ENCODE measurements around the gene SEC11A.

SEC11A gene

DNA sequence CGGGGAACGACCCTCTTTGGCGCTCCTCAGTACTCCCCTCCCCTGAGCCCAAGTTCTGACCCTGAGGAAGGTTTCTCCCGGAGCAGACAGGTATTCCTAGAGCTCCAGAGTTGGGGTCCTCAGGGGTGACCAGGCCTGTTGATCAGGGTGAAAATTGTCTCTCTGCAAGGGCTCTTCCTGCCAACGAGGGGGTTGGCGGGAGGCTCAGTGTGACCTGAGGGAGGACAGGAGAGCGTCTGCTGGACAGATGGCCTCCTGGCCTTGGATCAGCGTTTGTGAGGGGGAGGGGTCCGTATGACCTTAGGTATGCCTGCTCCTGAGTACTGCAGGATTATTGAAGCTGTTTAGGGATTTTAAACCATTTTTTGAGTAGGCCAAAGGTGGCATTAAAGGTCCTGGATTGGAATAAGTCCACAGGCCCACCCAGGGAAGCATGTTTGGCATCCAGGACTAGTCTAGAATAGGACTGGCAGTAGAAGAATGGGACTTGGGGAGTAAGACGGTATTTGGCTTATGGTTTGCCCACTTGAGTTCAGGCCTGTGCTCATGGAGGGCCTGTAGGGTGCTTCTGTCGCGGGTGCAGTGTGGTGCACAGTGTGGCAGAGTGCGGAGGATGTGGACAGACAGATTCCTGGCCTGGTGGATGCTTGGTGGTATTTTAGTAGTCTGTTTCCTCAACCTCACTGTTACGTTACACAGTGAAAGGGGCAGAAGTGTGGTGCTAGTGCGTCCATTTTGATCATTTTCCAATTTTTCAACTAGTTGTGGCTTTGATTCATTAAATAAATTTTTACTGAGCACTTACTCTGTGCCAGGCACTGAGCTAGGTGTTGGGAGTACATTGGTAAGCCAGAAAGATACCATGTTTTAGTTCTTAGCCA, 33.4 kb upstream of the SEC11A start:
- TF ChIP-seq CREB1 (IDR thresholded peaks at IDR 0.05; ENCODE audit: low read depth) (no peak), FOXM1 (IDR thresholded peaks at IDR 0.05; ENCODE audit: borderline replicate concordance, low read depth) (no peak), YY1 (IDR thresholded peaks at IDR 0.05; ENCODE audit: low read depth) (no peak)
- TF ChIP-seq, protein P1, sequence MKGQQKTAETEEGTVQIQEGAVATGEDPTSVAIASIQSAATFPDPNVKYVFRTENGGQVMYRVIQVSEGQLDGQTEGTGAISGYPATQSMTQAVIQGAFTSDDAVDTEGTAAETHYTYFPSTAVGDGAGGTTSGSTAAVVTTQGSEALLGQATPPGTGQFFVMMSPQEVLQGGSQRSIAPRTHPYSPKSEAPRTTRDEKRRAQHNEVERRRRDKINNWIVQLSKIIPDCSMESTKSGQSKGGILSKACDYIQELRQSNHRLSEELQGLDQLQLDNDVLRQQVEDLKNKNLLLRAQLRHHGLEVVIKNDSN (IDR thresholded peaks at IDR 0.05), result no peak

DNA sequence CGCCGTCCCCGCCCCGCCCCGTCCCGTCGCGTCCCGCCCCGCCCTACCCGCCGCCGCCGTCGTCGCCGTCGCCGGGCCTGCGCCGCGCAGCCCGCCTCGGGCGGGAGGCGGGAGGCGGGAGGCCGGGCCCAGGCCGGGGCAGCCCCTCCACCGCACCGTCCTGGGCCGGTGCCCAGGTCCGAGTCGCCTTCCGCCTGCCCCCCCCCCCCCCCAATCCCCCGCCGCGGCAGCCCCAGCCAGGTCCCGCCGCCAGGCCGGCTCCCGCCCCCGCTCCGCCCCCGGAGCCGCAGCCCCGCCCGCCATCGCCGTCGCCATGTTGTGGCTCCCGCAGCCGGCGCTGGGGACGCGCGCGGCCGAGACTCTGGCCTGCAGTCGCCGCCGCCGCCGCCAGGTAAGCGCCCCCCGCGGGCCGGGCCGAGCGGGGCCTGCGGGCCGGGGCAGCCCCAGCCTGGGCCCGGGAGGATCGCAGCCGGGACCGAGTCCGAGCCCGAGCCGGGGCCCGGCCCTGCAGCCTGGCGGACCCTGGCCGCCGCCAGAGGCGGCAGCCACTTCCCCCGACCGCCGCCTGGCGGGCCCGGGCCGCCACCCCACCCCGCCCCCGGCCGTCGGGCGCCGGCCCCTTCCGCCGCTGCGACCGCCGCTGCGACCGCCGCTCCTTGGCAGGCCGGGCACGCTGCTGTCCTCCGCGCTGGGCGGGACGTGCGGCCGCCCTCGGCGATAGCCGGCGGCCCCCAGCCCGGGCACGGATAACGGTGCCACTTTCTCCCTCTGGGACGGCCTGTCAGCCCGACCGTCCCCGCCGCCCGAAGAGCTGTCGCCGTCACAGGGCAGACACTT, 32.6 kb upstream of the SEC11A start, which contains the start of gene ZNF592:
Gene ZNF592 (plus strand): TSS at position 319 of the 837 bp plus-strand sequence. CDS start 34,084 bp downstream, outside the sequence.
- peak; percentile 25; the same call in 1 of the 2 replicates for TF ChIP-seq TAF1 (IDR thresholded peaks at IDR 0.05; ENCODE audit: low read depth)
- TF ChIP-seq EGR1 (IDR thresholded peaks at IDR 0.05), result peak; percentile 67; the same call in 1 of the 2 replicates
- TF ChIP-seq TCF12 (IDR thresholded peaks at IDR 0.05; ENCODE audit: low read depth), result 0 out of 2 replicates have a peak, but pooled peaks have one; percentile 7
- TF ChIP-seq, protein P2, sequence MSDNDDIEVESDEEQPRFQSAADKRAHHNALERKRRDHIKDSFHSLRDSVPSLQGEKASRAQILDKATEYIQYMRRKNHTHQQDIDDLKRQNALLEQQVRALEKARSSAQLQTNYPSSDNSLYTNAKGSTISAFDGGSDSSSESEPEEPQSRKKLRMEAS (IDR thresholded peaks at IDR 0.05), result no peak; the same call in 1 of the 2 replicates
- TF ChIP-seq NFIC (IDR thresholded peaks at IDR 0.05), result 0 out of 2 replicates have a peak, but pooled peaks have one; percentile 3
- TF ChIP-seq, protein P1 (IDR thresholded peaks at IDR 0.05), result no peak
- peak; percentile 86 for TF ChIP-seq YY1 (IDR thresholded peaks at IDR 0.05; ENCODE audit: low read depth)
- 0 out of 2 replicates have a peak, but pooled peaks have one; percentile 3 for TF ChIP-seq EP300 (IDR thresholded peaks at IDR 0.05; ENCODE audit: borderline replicate concordance)
- no peak for TF ChIP-seq TEAD4 (IDR thresholded peaks at IDR 0.05)

DNA sequence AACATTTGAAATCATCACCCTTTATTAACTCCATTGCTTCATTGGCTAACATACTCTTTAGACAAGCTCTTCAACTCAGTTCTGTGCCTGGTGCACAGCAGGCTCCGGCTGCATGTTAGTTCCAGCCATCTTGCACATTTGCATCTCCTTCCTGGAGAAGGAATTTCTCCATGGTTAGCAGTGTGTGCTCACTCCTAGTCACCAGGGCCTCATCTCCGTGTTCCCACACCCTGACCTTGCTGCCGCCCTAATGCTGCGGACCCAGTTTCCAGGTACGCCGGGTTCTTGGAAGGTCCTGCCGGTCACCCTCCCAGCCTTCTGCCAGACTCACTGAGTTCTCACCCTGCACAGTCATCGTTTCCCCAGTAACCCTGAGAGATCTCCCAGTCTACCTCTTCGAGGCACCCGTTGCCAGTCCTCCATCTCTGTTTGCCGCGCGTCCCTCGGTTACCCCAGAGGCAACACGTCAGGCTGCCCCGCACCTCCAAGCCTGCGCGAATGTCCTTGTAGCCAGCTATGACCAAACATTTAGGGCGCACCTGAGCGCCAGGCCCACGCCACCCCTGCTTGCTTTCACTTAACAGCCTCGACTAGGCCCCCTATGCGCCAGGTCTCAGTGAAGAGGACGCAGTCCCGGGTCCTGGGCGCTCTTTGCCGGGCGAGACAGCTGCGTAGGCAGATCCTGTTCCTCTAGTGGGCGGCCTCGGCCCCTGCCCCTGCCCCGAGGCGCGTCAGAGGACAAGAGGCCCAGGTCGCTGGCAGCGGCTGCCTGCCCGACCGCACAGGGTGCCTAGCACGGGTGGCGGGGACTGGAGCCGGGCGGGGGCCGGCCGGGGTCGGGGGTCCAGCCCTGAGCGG, 31.7 kb upstream of the SEC11A start:
- TF ChIP-seq NFIC (IDR thresholded peaks at IDR 0.05) (no peak), CEBPB (IDR thresholded peaks at IDR 0.05) (no peak), RAD21 (IDR thresholded peaks at IDR 0.05; ENCODE audit: low read depth) (no peak), TEAD4 (IDR thresholded peaks at IDR 0.05) (no peak), YY1 (IDR thresholded peaks at IDR 0.05; ENCODE audit: low read depth) (no peak), EGR1 (IDR thresholded peaks at IDR 0.05) (0 out of 2 replicates have a peak, but pooled peaks have one; percentile 9), CREB1 (IDR thresholded peaks at IDR 0.05; ENCODE audit: low read depth) (no peak), TCF12 (IDR thresholded peaks at IDR 0.05; ENCODE audit: low read depth) (peak; percentile 44; the same call in 1 of the 2 replicates), ZBTB7A (IDR thresholded peaks at IDR 0.05; ENCODE audit: low read depth) (peak; percentile 78; the same call in 1 of the 2 replicates), TAF1 (IDR thresholded peaks at IDR 0.05; ENCODE audit: low read depth) (peak; percentile 50; the same call in 1 of the 2 replicates), FOXM1 (IDR thresholded peaks at IDR 0.05; ENCODE audit: borderline replicate concordance, low read depth) (no peak), EP300 (IDR thresholded peaks at IDR 0.05; ENCODE audit: borderline replicate concordance) (no peak)
- TF ChIP-seq, protein P3, sequence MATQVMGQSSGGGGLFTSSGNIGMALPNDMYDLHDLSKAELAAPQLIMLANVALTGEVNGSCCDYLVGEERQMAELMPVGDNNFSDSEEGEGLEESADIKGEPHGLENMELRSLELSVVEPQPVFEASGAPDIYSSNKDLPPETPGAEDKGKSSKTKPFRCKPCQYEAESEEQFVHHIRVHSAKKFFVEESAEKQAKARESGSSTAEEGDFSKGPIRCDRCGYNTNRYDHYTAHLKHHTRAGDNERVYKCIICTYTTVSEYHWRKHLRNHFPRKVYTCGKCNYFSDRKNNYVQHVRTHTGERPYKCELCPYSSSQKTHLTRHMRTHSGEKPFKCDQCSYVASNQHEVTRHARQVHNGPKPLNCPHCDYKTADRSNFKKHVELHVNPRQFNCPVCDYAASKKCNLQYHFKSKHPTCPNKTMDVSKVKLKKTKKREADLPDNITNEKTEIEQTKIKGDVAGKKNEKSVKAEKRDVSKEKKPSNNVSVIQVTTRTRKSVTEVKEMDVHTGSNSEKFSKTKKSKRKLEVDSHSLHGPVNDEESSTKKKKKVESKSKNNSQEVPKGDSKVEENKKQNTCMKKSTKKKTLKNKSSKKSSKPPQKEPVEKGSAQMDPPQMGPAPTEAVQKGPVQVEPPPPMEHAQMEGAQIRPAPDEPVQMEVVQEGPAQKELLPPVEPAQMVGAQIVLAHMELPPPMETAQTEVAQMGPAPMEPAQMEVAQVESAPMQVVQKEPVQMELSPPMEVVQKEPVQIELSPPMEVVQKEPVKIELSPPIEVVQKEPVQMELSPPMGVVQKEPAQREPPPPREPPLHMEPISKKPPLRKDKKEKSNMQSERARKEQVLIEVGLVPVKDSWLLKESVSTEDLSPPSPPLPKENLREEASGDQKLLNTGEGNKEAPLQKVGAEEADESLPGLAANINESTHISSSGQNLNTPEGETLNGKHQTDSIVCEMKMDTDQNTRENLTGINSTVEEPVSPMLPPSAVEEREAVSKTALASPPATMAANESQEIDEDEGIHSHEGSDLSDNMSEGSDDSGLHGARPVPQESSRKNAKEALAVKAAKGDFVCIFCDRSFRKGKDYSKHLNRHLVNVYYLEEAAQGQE (IDR thresholded peaks at IDR 0.05; ENCODE audit: low read depth), result no peak
- TF ChIP-seq, protein P1 (IDR thresholded peaks at IDR 0.05), result no peak
- TF ChIP-seq, protein P2 (IDR thresholded peaks at IDR 0.05), result 0 out of 2 replicates have a peak, but pooled peaks have one; percentile 29

DNA sequence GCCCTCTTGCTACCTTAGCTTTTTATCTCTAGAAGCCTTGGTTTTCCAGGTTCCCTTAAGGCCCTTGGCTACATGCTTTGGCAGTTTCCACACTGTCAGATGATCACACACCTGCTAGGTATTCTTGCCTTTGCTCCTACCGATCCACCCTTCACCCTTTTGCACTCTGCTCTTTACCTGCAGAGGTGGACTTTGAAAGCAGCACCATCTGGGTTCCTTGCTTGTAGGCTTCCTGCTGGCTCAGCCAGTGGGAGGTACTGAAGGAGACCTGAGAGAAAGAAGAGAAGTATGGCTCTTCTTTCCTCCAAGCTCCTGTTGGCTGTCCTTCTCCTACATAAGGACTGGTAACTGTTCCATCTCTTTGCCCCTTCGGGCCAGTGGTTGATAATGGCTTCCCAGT, 25.2 kb upstream of the SEC11A start:
- no peak for TF ChIP-seq FOXM1 (IDR thresholded peaks at IDR 0.05; ENCODE audit: borderline replicate concordance, low read depth)
- TF ChIP-seq, protein P1 (IDR thresholded peaks at IDR 0.05), result no peak
- TF ChIP-seq EGR1 (IDR thresholded peaks at IDR 0.05), result no peak
- TF ChIP-seq ZBTB7A (IDR thresholded peaks at IDR 0.05; ENCODE audit: low read depth), result no peak
- no peak for TF ChIP-seq EP300 (IDR thresholded peaks at IDR 0.05; ENCODE audit: borderline replicate concordance)
- no peak for TF ChIP-seq TEAD4 (IDR thresholded peaks at IDR 0.05)
- TF ChIP-seq RAD21 (IDR thresholded peaks at IDR 0.05; ENCODE audit: low read depth), result no peak
- no peak for TF ChIP-seq CEBPB (IDR thresholded peaks at IDR 0.05)

DNA sequence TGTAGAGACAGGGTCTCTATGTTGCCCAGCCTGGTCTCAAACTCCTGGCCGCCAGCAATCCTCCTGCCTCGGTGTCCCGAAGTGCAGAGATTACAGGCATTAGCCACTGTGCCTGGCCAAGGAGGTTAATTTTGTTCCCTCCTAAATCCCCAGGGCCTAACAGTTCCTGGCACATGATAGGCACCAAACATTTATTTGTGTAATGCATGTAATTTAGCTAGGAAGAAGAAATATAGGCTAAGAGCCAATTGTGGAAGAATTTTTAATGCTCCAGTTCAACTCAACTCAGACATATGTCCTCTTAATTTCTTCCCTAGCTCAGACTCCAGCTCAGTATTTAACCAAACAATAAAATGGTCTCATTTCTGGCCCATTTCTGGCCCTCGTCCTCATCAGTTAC, 24.8 kb upstream of the SEC11A start:
- TF ChIP-seq RAD21 (IDR thresholded peaks at IDR 0.05; ENCODE audit: low read depth), result no peak
- TF ChIP-seq, protein P1 (IDR thresholded peaks at IDR 0.05), result no peak
- TF ChIP-seq TCF12 (IDR thresholded peaks at IDR 0.05; ENCODE audit: low read depth), result no peak
- TF ChIP-seq NFIC (IDR thresholded peaks at IDR 0.05), result no peak
